GM21717 (cell line): ENCODE data around the gene TPI1.
"Not testable (repeated sequence)": the region's sequence is repeated elsewhere in the genome, so short reads cannot be mapped to it uniquely, and the experiment has no call there.

Source experiments
- ATAC-seq: cut with Tn5 transposase; IDR thresholded peaks from one replicate; pipeline ENCODE4 v1.9.1; 2021; ENCODE audit warnings: mild to moderate bottlenecking, moderate library complexity; ENCODE audit not compliant: unreplicated experiment

Gene TPI1

DNA sequence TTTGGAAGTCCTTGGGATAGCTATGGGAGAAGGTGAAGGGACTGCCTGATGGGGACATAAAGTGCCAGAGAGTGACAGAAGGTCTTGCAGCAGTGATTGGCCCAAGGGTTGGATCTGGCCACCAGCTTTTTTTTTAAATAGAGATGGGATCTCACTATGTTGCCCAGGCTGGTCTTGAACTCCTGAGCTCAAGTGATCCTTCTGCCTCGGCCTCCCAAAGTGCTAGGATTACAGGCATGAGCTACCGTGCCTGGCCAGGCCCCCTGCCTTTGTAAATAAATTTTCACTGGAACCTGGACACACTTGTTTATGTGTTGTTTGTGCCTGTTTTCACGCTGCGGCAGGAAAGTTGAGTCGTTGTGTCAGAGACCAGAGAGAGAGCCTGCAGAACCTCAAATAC lies 2.0 kb upstream of the TPI1 start:
- not testable (repeated sequence) for ATAC-seq

DNA sequence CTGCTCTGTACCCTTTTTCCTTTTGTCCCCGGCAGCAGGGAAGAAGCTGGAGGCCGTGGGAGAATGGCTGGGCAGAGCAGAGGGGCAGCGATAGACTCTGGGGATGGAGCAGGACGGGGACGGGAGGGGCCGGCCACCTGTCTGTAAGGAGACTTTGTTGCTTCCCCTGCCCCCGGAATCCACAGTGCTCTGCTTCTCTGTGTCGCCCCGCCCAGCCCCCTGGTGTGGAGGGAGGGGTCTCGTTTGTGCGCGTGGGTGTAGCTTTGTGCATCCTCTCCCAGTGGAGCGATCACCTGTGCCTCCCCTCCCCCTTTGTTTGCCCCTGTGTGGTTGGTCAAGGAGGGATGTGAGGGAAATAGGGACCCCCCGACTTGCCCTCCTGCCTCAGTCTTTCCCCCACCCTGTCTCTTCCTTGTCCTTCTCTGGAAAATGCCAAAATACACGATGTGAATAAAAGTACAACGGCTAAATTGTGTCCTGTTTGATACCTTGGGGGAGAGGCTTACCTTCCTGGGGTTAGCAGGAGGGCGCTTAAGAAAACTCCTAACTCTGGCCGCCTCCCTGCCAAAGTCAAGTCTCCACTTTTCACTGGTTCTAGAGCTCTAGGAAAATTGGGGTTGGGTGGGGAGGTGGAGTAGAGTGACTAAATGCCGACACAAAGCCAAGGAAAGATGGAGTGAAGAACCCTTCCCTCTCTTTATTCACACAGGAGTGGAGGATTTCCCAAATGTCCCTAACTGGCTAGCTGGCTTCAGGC lies 990 bp upstream of the TPI1 start:
- ATAC-seq, result no peak

GRCh38 chr12:6866920-6867412 lies 365 bp upstream of the TPI1 start:
- peak; percentile 15 for ATAC-seq

GRCh38 chr12:6868211-6869048 lies 1.1 kb downstream of the TPI1 start:
- ATAC-seq, result no peak

GRCh38 chr12:6869049-6870021 lies 2.0 kb downstream of the TPI1 start:
- no peak for ATAC-seq

- not testable (repeated sequence) for ATAC-seq
These were observed 3.0 kb downstream of the TPI1 start for GRCh38 chr12:6870304-6870703.

DNA sequence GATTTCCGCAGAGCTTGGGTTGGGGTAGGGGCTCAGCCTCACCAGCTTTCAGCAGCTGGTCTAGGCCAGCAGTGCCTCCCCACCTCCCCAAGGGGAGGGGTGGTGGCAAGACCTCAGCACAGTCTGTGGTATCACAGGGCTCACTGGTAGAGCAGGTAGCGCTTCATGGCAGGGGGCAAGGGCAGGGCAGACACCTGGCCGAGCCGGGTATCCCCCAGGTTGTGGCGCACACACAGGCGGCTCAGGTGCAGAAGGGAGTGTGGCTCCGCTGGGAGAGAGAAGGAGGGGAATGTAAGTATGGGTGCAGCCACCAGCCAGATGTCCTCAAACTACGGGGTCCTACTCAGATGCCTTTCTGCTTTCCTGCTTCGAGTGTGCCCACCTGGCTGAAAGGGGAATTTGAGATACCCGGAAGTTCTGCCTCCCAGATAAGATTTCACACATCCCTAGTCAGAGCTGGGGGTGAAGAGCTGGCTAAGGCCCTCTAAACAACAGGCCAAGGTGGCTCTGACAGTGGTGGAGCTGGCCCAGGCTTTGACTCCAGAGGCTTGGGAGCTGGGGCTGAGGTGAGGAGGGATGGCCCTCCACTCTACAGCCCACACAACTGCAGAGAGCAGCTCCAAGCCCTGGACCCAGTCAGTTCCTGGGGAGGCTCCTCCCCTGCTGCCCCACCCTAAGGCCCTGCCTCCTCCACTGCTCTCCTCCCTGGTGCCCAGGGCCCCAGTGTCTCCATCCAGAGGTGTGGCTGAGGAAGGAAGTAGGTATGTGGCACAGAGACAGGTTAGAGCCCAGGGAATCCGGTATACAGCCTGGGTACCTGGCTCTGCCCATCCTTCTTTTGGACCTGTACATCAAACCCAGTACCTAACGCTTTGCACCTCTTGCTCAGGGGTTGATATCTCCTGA lies 4.0 kb downstream of the TPI1 start:
- ATAC-seq, result no peak

GRCh38 chr12:6872073-6873048 lies 5.0 kb downstream of the TPI1 start:
- ATAC-seq, result no peak

DNA sequence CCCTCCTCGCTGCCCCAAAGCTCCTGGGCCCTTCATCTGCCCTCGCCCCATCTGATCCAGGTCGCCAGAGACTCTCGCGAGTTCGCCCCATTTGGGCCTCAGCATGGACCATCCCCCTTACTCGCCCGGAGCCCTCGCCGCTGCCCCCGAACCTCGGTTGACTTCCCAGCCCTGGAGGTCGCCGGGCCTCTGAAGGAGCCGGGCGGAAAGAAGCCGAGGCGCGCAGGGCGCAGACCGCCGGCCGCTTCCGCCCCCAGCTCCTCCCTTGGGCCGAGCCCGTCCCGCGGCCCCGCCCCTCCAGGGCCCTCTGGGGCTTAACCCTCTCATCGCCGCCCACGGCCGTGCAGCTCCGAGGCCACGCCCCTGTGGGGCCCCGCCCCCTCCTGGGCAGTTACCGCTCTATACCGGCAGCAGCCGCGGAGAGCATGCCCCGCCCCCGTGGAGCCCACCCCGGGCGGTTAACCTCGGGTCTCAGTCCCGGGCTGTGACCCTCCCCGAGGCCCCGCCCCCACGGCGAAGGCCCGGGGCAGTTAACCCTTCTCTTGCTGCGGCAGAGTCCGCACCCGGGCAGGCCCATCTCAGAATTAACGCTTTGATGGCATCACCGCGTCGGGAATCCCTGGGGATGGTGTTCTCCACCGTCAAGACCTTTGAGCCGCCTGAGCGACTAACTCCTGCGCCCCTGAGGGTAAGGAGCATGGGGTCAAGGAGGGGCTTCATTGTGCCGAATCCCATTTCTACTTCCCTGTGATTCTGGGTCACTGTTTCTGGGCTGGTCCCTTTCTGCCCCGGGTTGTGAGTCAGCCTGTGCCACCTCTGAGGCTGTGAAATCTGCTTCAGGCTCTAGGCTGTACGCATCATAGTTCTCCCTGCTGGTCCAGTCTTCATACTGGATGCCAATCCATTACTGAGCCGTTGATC lies 6.0 kb downstream of the TPI1 start, which contains the start of gene SPSB2:
TSS of gene SPSB2 (minus strand) at position 210 of the 921 bp plus-strand sequence. CDS start 402 bp downstream, outside the sequence.
- peak; percentile 57 for ATAC-seq

DNA sequence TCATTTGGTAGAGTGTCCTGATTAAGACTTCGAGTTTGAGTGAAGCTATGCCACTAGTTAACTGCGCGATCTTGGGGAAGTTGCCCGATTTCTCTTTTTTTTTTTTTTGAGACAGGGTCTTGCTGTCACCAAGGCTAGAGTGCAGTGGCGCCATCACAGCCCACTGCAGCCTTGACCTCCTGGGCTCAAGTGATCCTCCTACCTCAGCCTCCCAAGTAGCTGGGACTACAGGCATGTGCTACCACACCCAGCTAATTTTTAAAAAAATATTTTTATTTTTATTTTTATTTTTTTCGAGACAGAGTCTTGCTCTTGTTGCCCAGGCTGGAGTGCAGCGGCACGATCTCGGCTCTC lies 6.7 kb downstream of the TPI1 start:
- ATAC-seq, result not testable (repeated sequence)

DNA sequence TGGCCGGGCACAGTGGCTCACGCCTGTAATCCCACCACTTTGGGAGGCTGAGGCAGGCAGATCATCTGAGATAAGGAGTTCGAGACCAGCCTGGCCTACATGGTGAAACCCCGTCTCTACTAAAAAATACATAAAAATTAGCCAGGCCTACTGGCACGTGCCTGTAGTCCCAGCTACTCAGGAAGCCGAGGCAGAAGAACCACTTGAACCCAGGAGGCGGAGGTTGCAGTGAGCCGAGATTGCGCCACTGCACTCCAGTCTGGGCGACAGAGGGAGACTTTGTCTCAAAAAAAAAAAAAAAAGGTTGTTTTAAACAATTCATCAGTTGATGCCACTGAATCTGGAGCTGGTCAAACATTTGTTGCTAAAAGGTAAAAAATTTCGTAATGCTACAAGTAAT lies 12.5 kb downstream of the TPI1 start:
- not testable (repeated sequence) for ATAC-seq

- ATAC-seq, result no peak
These were observed 15.9 kb downstream of the TPI1 start for GRCh38 chr12:6883252-6883651.

DNA sequence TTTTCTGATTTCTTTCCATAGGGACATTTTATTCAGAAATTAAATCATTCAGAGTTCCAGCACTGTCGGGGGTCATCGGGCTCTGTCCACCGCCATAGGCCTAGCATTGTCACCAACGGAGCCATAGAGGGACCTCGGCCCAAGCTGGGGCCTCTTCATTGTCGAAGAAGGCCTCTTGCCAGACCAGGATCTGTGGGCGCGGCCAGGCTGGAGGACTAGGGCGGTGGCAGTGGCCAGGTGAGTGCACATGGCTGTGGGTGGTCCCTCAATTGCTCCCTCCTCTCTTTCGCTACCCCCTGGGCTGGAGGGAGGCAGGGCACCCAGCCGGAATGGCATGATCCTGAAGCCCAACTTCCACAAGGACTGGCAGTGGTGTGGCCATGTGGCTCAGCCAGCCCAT lies 16.4 kb downstream of the TPI1 start:
- no peak for ATAC-seq

DNA sequence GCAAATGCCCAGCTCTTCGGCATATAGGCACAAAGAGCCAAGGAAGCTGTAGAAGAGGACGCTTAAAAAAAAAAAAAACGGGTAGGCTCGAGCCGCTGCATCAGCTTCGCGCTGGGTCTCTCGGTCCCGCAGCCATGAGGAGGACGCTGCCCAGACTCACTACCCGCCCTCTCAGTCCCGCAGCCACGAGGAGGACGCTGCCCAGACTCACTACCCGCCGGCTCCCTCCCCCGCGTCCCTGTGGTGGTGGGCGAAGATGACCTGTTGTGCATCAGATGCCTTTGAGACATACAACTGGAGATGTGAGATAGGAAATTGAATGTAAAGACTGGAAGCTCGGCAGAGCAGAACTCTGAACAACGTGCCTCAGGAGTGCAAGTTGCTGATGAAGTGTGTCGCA lies 17.2 kb downstream of the TPI1 start:
- no peak for ATAC-seq

DNA sequence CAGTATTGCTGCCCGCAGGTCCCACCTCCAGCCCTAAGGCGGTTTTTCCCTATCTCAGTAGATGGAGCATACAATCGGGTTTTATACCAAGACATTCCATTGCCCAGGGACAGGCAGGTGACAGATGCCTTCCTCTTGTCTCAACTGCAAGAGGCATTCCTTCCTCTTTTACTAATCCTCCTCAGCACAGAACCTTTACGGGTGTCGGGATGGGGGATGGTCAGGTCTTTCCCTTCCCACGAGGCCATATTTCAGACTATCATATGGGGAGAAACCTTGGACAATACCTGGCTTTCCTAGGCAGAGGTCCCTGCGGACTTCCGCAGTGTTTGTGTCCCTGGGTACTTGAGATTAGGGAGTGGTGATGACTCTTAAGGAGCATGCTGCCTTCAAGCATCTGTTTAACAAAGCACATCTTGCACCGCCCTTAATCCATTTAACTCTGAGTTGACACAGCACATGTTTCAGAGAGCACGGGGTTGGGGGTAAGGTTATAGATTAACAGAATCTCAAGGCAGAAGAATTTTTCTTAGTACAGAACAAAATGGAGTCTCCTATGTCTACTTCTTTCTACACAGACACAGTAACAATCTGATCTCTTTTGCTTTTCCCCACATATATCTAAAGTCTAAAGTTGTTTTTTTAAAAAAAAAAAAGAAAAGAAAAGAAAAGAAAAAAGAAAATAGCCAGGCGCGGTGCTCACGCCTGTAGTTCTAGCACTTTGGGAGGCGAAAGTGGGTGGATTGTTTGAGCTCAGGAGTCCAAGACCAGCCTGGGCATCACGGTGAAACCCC lies 19.1 kb downstream of the TPI1 start:
- ATAC-seq, result not testable (repeated sequence)

GRCh38 chr12:6887460-6887859 lies 20.1 kb downstream of the TPI1 start:
- ATAC-seq, result no peak

DNA sequence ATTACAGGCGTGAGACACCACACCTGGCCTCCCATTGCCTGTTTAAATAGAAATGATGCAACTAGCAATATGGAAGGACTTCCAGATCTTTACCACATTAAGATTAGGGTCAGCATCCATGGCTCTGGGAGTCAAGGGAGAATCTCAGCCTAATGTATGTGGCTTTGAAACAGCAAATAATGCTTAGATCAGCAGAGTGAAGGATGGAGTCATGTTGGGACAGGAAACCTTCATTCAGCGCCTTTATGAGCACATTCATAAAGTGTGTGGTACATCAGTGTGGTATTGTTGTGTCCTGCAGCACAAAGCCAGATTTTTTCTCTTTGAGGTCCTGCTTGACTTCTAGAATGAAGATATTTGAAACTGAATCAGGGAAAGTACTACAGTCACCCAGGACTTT lies 21.0 kb downstream of the TPI1 start:
- ATAC-seq, result no peak
